Gastrocnemius medialis (tissue), 4 donors: ENCODE measurements around the gene C2orf92. TPM values are rescaled to one million over a fixed set of nuclear protein-coding genes. Genes with fewer than 3 reads are reported as not detected.
A peak's percentile ranks its signal among the peaks of the same experiment; 100 is the strongest.

Experiments
- ATAC-seq, 2 donors: fragments of 150-250 bp; one replicate each; pipeline ENCODE4 v1.9.1; 2016
- DNase-seq, 2 donors: peaks; one replicate each; pipeline ENCODE4 v3.0.0-alpha.2; 2019
- H3K27ac ChIP-seq, 4 donors: fragments of 200-600 bp; sonication (generic); 1 replicate in 1 of 4; 2 replicates in 3 of 4; pipeline ENCODE4 v1.5.1; 2016 to 2018; ENCODE audit warnings: mild to moderate bottlenecking in 2 of 4, moderate library complexity in 1 of 4
- H3K27me3 ChIP-seq, 3 donors: fragments of 200-600 bp; sonication (generic) in 2 of 3; 1 replicate in 1 of 3; 2 replicates in 2 of 3; pipeline versions ENCODE4 v1.5.1 to v1.6.0; 2016 to 2019; ENCODE audit warnings: mild to moderate bottlenecking in 1 of 3, moderate library complexity in 1 of 3
- H3K36me3 ChIP-seq, 2 donors: fragments of 200-600 bp; sonication (generic) in 1 of 2; one replicate each; pipeline ENCODE4 v1.5.1; 2017 to 2018
- H3K4me1 ChIP-seq, 2 donors: fragments of 200-600 bp; sonication (generic) in 1 of 2; one replicate each; pipeline ENCODE4 v1.5.1; 2016 to 2017; ENCODE audit warnings: mild to moderate bottlenecking in 2 of 2
- H3K4me3 ChIP-seq, 4 donors: fragments of 200-600 bp; sonication (generic) in 3 of 4; 1 replicate in 1 of 4; 2 replicates in 3 of 4; pipeline ENCODE4 v1.5.1; 2016 to 2019; ENCODE audit warnings: mild to moderate bottlenecking in 2 of 4
- H3K9me3 ChIP-seq, 3 donors: fragments of 200-600 bp; sonication (generic) in 2 of 3; 1 replicate in 1 of 3; 2 replicates in 2 of 3; pipeline ENCODE4 v1.5.1; 2016 to 2019
- CTCF ChIP-seq, 5 experiments: fragments of 450-650 bp in 3 of 5; fragments of 200-600 bp in 2 of 5; sonication (generic) in 2 of 5; IDR thresholded peaks in 4 of 5; conservative IDR thresholded peaks in 1 of 5; 1 replicate in 4 of 5; 2 replicates in 1 of 5; pipeline ENCODE4 v1.5.1; 2016 to 2019; ENCODE audit warnings: antibody characterized with exemption in 5 of 5, mild to moderate bottlenecking in 3 of 5, moderate library complexity in 3 of 5
- POLR2A ChIP-seq, 2 donors: fragments of 450-650 bp; IDR thresholded peaks; one replicate each; pipeline ENCODE4 v1.6.1; 2017; ENCODE audit warnings: antibody characterized with exemption in 2 of 2, mild to moderate bottlenecking in 2 of 2, moderate library complexity in 2 of 2
- in situ Hi-C, 4 donors: fragments of 200-750 bp; cut with MboI; loops; one replicate each; pipeline versions ENCODE4 v1.15.0 to v1.8.0; 2017; ENCODE audit warnings: low sequenced_read_pairs in 4 of 4
- intact Hi-C: fragments of 100-400 bp; cut with DNase I; formaldehyde crosslinking; loops from one replicate; pipeline ENCODE4 v1.15.1; 2023; ENCODE audit warnings: low total_unique reads
- total RNA-seq, 4 donors: library from RNA; depleted of rRNA; stranded (reverse); fragments of >200 nt; gene quantifications; one replicate each; pipeline versions ENCODE4 v1.1.0 to v1.2.3, GENCODE V29; 2016

C2orf92 gene
- total RNA-seq, 4 donors from 2014 or later = 0.85 to 4.2 TPM; not detected in 2

- intact Hi-C loops = loop anchor here (2.0 kb wide), 1 partner anchor 51 kb away; no protein-coding TSS in a partner anchor
These were observed 26.2 kb downstream of the C2orf92 start for GRCh38 chr2:97695744-97696143.

GRCh38 chr2:97697252-97698235 is 28.0 kb downstream of the C2orf92 start:
- no peak overlapping the region for H3K27ac ChIP-seq
- no peaks in the 10 kb centered on the region for H3K36me3 ChIP-seq
- in situ Hi-C loops (loop anchor here in 2 of 4 donors (10.0 to 25.0 kb wide), 2 partner anchors 103 to 1635 kb away; no protein-coding TSS in a partner anchor), intact Hi-C loops (loop anchor here (1.0 to 2.0 kb wide), 3 partner anchors 33 to 106 kb away; partner anchors contain the start of gene ACTR1B)
- no peaks in the 10 kb centered on the region for H3K9me3 ChIP-seq
- H3K27me3 ChIP-seq = no peaks in the 10 kb centered on the region
- DNase-seq (peak; percentile 66 to 81), ATAC-seq (peak; percentile 94)
- no peak overlapping the region for H3K4me3 ChIP-seq
- H3K4me1 ChIP-seq = no peaks in the 10 kb centered on the region
- TF ChIP-seq POLR2A (IDR thresholded peaks at IDR 0.05) (no peak), CTCF (IDR thresholded peaks at IDR 0.05 in 4 of 5, conservative IDR thresholded peaks at IDR 0.05 in 1 of 5) (peak; percentile 92 to 97 (median 94))

More at GRCh38 chr2:97695744-97696143, 26.2 kb downstream of the C2orf92 start:
- Histone ChIP-seq H3K36me3 (no peaks in the 10 kb centered on the region), H3K27me3 (no peaks in the 10 kb centered on the region), H3K27ac (no peak overlapping the region), H3K4me1 (no peaks in the 10 kb centered on the region), H3K4me3 (no peak overlapping the region), H3K9me3 (no peaks in the 10 kb centered on the region)
- DNase-seq (no peak), ATAC-seq (no peak)
- in situ Hi-C loops = loop anchor here in 2 of 4 donors (10.0 to 25.0 kb wide), 2 partner anchors 101 to 1633 kb away; no protein-coding TSS in a partner anchor
- TF ChIP-seq POLR2A (IDR thresholded peaks at IDR 0.05) = no peak

GRCh38 chr2:97698530-97698929 is 29.0 kb downstream of the C2orf92 start:
- Histone ChIP-seq H3K4me3 (no peak overlapping the region), H3K27me3 (no peaks in the 10 kb centered on the region), H3K9me3 (no peaks in the 10 kb centered on the region), H3K4me1 (no peaks in the 10 kb centered on the region), H3K36me3 (no peaks in the 10 kb centered on the region), H3K27ac (no peak overlapping the region)
- TF ChIP-seq CTCF (IDR thresholded peaks at IDR 0.05 in 4 of 5, conservative IDR thresholded peaks at IDR 0.05 in 1 of 5) (no peak), POLR2A (IDR thresholded peaks at IDR 0.05) (no peak)
- DNase-seq (no peak), ATAC-seq (no peak)
- intact Hi-C loops (no loop called here), in situ Hi-C loops (loop anchor here in 2 of 4 donors (10.0 to 25.0 kb wide), 2 partner anchors 104 to 1636 kb away; no protein-coding TSS in a partner anchor)

GRCh38 chr2:97699765-97700444 is 30.4 kb downstream of the C2orf92 start:
- Histone ChIP-seq H3K9me3 (no peaks in the 10 kb centered on the region), H3K36me3 (no peaks in the 10 kb centered on the region), H3K4me3 (no peak overlapping the region), H3K27ac (no peak overlapping the region), H3K4me1 (no peaks in the 10 kb centered on the region), H3K27me3 (no peaks in the 10 kb centered on the region)
- peak in 3 of 5 experiments; percentile 25 to 45 (median 33) for TF ChIP-seq CTCF (IDR thresholded peaks at IDR 0.05 in 4 of 5, conservative IDR thresholded peaks at IDR 0.05 in 1 of 5)
- TF ChIP-seq POLR2A (IDR thresholded peaks at IDR 0.05) = no peak
- DNase-seq = no peak
- in situ Hi-C loops (loop anchor here in 2 of 4 donors (10.0 to 25.0 kb wide), 2 partner anchors 105 to 1638 kb away; no protein-coding TSS in a partner anchor), intact Hi-C loops (no loop called here)
- ATAC-seq = no peak
